PC-9 (cell line): ENCODE data around the gene TRIM10.

Experiments used
- CTCF ChIP-seq: fragments of 200-600 bp; sonication (generic); conservative IDR thresholded peaks from 2 replicates; pipeline ENCODE4 v1.6.1; 2017; ENCODE audit warnings: mixed run types, antibody characterized with exemption, mild to moderate bottlenecking, moderate library complexity
- EZH2 ChIP-seq: fragments of 200-600 bp; sonication (generic); IDR thresholded peaks from 2 replicates; pipeline ENCODE4 v1.8.0; 2017; ENCODE audit warnings: antibody characterized with exemption, low read depth

DNA sequence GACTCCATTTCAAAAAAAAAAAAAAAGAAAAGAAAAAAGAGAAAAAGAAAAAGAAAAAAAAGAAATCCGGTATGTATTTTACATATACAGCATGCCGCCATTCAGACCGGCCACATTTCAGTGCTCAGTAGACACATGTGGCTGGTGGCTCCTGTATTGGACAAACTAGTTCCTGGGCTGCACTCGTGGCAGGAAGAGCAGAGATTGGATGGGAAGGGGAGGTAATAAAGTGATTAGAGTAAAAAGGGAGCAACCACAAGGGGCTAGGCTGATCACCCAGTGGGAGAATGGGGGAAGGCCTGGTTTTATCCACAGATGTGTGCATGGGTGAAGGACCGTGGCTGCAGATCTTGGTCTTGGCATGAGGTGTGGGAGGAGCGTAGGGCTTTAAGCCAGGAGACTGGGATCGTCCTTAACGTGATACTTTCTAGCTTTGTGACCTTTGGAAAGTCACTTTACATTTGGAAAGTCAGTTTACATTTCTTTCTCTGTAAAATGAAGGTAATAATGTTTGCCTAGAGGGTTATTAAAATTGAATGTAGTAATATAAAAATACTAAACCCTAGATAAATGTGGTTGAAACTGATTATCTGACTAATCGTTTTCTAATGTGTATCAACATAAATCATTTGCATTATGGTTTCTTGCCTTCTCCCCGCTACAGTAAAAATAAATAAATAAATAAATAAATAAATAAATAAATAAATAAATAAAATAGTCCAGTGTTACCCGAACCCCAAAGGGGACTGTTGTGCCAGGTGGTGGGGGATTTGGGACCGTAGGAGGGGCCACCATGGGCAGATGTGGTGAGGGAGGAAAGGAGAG lies 1.5 kb upstream of the TRIM10 start:
- TF ChIP-seq CTCF (no peak), EZH2 (no peak)
